ENCODE measurements around the gene PCNX2. TPM values are rescaled to one million over a fixed set of nuclear protein-coding genes. Genes with fewer than 3 reads are reported as not detected.
"Not testable (repeated sequence)": the region's sequence is repeated elsewhere in the genome, so short reads cannot be mapped to it uniquely, and the experiment has no call there.

PCNX2 gene
- total RNA-seq, 1 experiment from 2014 or later: 15.0 TPM

DNA sequence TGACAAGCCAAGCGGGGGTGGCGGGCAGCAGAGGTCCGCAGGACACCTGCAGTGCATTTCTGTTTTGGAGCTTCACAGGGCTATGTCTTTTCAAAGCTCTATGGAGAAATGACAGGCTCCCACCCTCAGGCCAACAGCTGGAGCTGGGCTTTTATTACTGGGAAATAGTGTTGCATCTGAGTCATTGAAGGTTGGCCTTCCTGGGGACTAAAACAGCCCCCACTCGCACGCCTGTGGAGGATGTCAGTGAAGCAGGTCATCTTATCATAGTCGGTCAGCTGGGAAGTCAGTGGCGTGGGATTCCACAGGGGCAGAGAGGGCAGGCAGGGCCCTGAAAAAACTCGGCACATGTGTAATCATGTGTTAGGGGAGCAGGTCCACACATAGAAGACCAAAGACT, 289.8 kb downstream of the PCNX2 start:
- Mint-ChIP-seq H3K36me3 (ENCODE audit: insufficient read depth, unreplicated experiment) (no peaks in the 10 kb centered on the region), H3K27me3 (ENCODE audit: insufficient read depth, unreplicated experiment) (no peaks in the 10 kb centered on the region), H3K9me3 (ENCODE audit: unreplicated experiment) (peaks cover 9% of the 10 kb centered on the region), H3K4me1 (ENCODE audit: low read depth, unreplicated experiment) (no peaks in the 10 kb centered on the region), H3K27ac (ENCODE audit: unreplicated experiment) (no peak overlapping the region), H3K4me3 (ENCODE audit: unreplicated experiment) (no peak overlapping the region)
- Histone ChIP-seq H3K9me3 (no peaks in the 10 kb centered on the region), H3K4me3 (ENCODE audit: low read depth, low read length) (no peak overlapping the region), H3K36me3 (ENCODE audit: control insufficient read depth, insufficient read depth, low read length) (no peaks in the 10 kb centered on the region), H3K27me3 (replicated peaks; ENCODE audit: control insufficient read depth, insufficient read depth, low read length) (no peaks in the 10 kb centered on the region), H3K4me1 (no peaks in the 10 kb centered on the region)
- no TSS peak for BruUV-seq (replicated peaks)
- CTCF ChIA-PET: no interaction called here
- intact Hi-C loops (cut with micrococcal nuclease; ENCODE audit: unreplicated experiment): no loop called here
- no peak for DNase-seq
- no peak for TF ChIP-seq CTCF (IDR thresholded peaks at IDR 0.05; ENCODE audit: insufficient read depth in 1 of 2, low read depth in 1 of 2, low read length in 1 of 2, severe bottlenecking in 1 of 2, unreplicated experiment in 1 of 2)
- POLR2A ChIA-PET: no interaction called here

- Histone ChIP-seq H3K4me1 (no peaks in the 10 kb centered on the region), H3K4me3 (ENCODE audit: low read depth, low read length) (no peak overlapping the region), H3K9me3 (no peaks in the 10 kb centered on the region), H3K27me3 (replicated peaks; ENCODE audit: control insufficient read depth, insufficient read depth, low read length) (no peaks in the 10 kb centered on the region), H3K36me3 (ENCODE audit: control insufficient read depth, insufficient read depth, low read length) (no peaks in the 10 kb centered on the region)
- TF ChIP-seq CTCF (IDR thresholded peaks at IDR 0.05; ENCODE audit: insufficient read depth in 1 of 2, low read depth in 1 of 2, low read length in 1 of 2, severe bottlenecking in 1 of 2, unreplicated experiment in 1 of 2): no peak
- Mint-ChIP-seq H3K9me3 (ENCODE audit: unreplicated experiment) (peaks cover 9% of the 10 kb centered on the region), H3K27me3 (ENCODE audit: insufficient read depth, unreplicated experiment) (no peaks in the 10 kb centered on the region), H3K27ac (ENCODE audit: unreplicated experiment) (no peak overlapping the region), H3K4me1 (ENCODE audit: low read depth, unreplicated experiment) (no peaks in the 10 kb centered on the region), H3K4me3 (ENCODE audit: unreplicated experiment) (no peak overlapping the region), H3K36me3 (ENCODE audit: insufficient read depth, unreplicated experiment) (no peaks in the 10 kb centered on the region)
- CTCF ChIA-PET: no interaction called here
- intact Hi-C loops (cut with micrococcal nuclease; ENCODE audit: unreplicated experiment): no loop called here
- POLR2A ChIA-PET: no interaction called here
- no peak for DNase-seq
- BruUV-seq (replicated peaks): no TSS peak
Observed at GRCh38 chr1:233005156-233005555, 290.4 kb downstream of the PCNX2 start.

DNA sequence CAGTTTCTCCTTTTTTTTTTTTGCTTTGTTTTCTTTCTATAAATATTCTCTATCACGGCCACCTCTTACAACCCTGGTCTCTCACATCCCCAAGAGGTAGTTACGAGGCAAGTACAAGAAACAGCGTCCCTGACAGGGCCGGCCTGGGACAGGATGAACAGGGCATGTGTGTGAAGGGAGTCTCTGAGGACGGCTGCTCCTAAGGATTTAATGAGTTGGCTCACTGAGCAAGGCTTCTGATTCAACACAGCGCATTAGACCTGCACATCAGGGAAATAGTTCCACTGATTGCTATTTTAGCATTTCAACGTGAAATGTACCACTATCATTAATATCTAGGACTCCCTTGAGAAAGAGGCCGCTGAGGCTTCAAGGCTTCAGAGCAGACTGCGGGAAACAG, 291.1 kb downstream of the PCNX2 start:
- no peak overlapping the region for H3K4me3 ChIP-seq (ENCODE audit: low read depth, low read length)
- no peaks in the 10 kb centered on the region for H3K27me3 Mint-ChIP-seq (ENCODE audit: insufficient read depth, unreplicated experiment)
- no peaks in the 10 kb centered on the region for H3K36me3 Mint-ChIP-seq (ENCODE audit: insufficient read depth, unreplicated experiment)
- ChIA-PET CTCF (no interaction called here), POLR2A (no interaction called here)
- no peaks in the 10 kb centered on the region for H3K27me3 ChIP-seq (replicated peaks; ENCODE audit: control insufficient read depth, insufficient read depth, low read length)
- TF ChIP-seq CTCF (IDR thresholded peaks at IDR 0.05; ENCODE audit: insufficient read depth in 1 of 2, low read depth in 1 of 2, low read length in 1 of 2, severe bottlenecking in 1 of 2, unreplicated experiment in 1 of 2): no peak
- DNase-seq: no peak
- H3K27ac Mint-ChIP-seq (ENCODE audit: unreplicated experiment): no peak overlapping the region
- intact Hi-C loops (cut with micrococcal nuclease; ENCODE audit: unreplicated experiment): no loop called here
- no peaks in the 10 kb centered on the region for H3K4me1 ChIP-seq
- no peaks in the 10 kb centered on the region for H3K4me1 Mint-ChIP-seq (ENCODE audit: low read depth, unreplicated experiment)
- H3K9me3 Mint-ChIP-seq (ENCODE audit: unreplicated experiment): peaks cover 9% of the 10 kb centered on the region
- no peak overlapping the region for H3K4me3 Mint-ChIP-seq (ENCODE audit: unreplicated experiment)
- H3K9me3 ChIP-seq: no peaks in the 10 kb centered on the region
- BruUV-seq (replicated peaks): no TSS peak
- H3K36me3 ChIP-seq (ENCODE audit: control insufficient read depth, insufficient read depth, low read length): no peaks in the 10 kb centered on the region

DNA sequence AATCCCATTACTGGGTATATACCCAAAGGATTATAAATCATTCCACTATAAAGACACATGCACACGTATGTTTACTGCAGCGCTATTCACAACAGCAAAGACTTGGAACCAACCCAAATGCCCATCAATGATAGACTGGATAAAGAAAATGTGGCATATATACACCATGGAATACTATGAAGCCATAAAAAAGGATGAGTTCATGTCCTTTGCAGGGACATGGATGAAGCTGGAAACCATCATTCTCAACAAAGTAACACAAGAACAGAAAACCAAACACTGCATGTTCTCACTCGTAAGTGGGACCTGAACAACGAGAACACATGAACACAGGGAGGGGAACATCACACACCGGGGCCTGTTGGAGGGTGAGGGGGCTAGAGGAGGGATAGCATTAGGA, 291.9 kb downstream of the PCNX2 start:
- H3K4me3 Mint-ChIP-seq (ENCODE audit: unreplicated experiment); intact Hi-C loops (cut with micrococcal nuclease; ENCODE audit: unreplicated experiment); H3K27ac Mint-ChIP-seq (ENCODE audit: unreplicated experiment); H3K4me1 Mint-ChIP-seq (ENCODE audit: low read depth, unreplicated experiment); H3K27me3 Mint-ChIP-seq (ENCODE audit: insufficient read depth, unreplicated experiment); H3K4me3 ChIP-seq (ENCODE audit: low read depth, low read length); H3K27me3 ChIP-seq (replicated peaks; ENCODE audit: control insufficient read depth, insufficient read depth, low read length); H3K9me3 ChIP-seq; CTCF ChIA-PET; H3K36me3 ChIP-seq (ENCODE audit: control insufficient read depth, insufficient read depth, low read length); H3K4me1 ChIP-seq; H3K36me3 Mint-ChIP-seq (ENCODE audit: insufficient read depth, unreplicated experiment); DNase-seq; POLR2A ChIA-PET; H3K9me3 Mint-ChIP-seq (ENCODE audit: unreplicated experiment); BruUV-seq (replicated peaks): not testable (repeated sequence)
